Measurements from ENCODE around the gene PIK3CA. TPM values are rescaled to one million over a fixed set of nuclear protein-coding genes. Genes with fewer than 3 reads are reported as not detected.

Gene PIK3CA
- 57.2 TPM for total RNA-seq

DNA sequence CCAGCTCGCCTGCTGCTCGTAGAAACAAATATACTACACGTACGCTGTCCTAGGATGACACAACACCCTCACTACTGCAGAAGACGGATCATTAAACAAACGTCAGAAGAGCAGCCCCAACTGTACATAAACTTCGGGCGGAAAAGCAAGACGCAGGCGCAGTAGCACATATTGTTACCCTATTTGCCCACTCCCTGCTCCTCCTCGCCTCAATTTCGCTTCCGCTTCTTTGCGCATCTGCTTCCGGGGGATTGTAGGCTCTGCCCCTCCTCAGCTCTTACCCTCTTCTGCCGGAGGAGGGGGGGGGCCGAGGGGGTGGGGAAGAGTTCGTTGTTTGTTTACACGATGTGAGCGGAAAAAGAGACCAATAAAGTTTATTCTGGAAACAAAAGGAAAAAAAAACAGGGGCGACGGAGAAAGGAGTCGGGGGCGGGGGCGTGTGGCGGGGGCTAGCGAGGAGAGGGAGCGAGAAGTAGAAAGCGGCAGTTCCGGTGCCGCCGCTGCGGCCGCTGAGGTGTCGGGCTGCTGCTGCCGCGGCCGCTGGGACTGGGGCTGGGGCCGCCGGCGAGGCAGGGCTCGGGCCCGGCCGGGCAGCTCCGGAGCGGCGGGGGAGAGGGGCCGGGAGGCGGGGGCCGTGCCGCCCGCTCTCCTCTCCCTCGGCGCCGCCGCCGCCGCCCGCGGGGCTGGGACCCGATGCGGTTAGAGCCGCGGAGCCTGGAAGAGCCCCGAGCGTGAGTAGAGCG, at the start of gene PIK3CA:
Gene PIK3CA (plus strand): TSS at position 485 of the 743 bp plus-strand sequence. CDS start 50,469 bp downstream, outside the sequence.

DNA sequence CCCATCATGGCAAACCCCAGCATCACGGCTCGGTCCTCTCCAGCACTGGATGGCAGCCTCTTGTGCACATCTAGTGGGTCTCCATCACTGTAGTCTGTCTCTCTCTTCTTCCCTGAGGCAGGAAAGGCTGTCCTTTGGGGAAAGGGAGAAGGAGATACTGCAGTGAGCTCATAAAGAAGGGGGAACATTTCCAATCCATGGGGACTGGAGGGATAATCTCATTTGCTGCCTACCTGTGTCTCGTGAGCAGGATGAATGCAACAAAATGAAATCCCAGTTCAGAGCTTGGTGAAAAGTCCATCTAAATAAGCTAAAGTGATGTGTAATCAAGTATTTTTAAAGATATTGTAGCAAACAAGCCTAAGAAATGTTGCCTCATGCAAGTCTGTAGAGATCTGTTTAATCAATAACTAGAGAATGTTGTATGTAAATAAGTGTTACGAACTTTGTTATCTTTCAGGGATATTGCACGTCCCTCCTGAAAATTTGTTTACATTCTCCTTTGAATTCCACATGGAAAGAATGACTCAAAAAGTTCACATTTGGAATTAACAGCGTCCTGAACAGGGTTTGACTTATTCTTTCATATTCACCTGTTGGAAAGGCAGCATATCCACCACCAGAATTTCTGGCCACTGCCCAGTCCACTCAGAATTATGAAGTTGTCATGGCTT, 102.8 kb downstream of the PIK3CA start, which contains the start of gene KCNMB3:
Gene KCNMB3 (minus strand): TSS at position 312 of the 674 bp plus-strand sequence. CDS start 124 bp downstream, at position 188.

Small RNA genes within 50 kb of the gene (small RNA-seq; reads per million reads assigned to genes)
- not detected for gene RF00402

Other genes starting within 250 kb of the PIK3CA start
- 24.7 TPM for gene ZMAT3, start 76.5 kb upstream of the PIK3CA start, total RNA-seq
- 3.2 TPM for gene KCNMB3, start 102.8 kb downstream of the PIK3CA start, total RNA-seq
- gene ZNF639, start 174.7 kb downstream of the PIK3CA start, total RNA-seq: 80.5 TPM
- gene MFN1, start 199.4 kb downstream of the PIK3CA start, total RNA-seq: 98.7 TPM